GM18511 (cell line): ENCODE results near the gene MRPS31.

Source experiments
- ATAC-seq: cut with Tn5 transposase; IDR thresholded peaks from one replicate; pipeline ENCODE4 v1.9.1; 2021; ENCODE audit warnings: mild to moderate bottlenecking, moderate library complexity; ENCODE audit not compliant: unreplicated experiment

Gene MRPS31

DNA sequence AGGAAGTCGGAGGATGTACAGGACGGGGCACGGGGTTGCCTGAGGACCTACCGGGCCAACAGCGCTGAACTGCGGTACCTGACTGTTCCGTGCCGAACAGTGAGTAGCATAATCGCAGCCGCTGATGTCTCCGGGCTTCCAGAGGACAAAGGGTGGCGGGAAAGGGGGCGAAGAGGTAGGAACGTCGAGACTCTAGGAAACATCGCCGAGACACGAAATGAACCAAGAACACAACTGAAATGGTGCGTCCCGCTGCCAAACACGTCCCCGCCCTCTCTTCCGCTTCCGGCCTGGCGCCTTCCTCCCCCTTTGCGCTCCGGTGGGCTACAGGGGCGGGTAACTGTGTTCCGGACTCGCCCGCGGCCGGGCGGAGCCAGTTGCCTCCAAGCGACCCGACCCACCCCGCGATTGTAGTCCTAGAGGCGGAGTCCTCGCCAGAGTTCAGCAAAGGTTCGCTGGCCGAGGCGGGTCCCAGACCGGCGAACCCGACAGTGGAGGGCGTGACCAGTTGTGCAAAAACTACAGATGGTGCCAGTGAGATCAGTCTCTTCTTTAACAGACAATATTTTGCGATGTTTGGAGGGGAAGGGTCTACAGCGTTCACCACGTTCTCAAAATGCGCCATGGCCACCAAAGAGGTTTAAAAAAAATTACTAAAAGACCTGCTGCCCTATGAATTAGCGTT lies at the start of gene MRPS31:
Gene MRPS31 (minus strand): TSS at position 257 of the 685 bp plus-strand sequence. CDS start 54 bp downstream, at position 203.
- peak; percentile 99 for ATAC-seq

DNA sequence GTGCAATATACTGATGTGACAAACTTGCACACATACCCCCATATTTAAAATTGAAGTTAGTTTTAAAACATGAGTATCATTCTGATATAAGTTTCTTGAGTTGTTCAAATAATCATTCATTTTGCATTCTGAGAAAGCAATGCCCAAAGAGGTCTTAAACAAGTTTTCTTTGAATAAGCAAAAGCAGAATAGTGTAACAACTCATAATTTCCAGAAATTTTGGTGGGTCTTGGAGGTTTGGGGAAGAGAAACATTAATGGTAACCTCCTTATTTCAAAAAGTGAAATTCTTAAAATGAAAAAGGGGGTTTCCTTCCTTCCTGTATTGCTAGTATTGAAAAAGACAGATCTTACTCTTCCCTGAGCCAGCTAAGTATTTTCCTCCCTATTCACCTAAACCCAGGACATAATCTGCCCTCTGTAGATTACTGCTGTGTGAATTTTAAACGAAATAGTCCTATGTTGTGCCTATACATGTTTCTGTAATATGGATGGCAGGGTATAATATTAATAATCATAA lies 48.9 kb upstream of the MRPS31 start:
- no peak for ATAC-seq

DNA sequence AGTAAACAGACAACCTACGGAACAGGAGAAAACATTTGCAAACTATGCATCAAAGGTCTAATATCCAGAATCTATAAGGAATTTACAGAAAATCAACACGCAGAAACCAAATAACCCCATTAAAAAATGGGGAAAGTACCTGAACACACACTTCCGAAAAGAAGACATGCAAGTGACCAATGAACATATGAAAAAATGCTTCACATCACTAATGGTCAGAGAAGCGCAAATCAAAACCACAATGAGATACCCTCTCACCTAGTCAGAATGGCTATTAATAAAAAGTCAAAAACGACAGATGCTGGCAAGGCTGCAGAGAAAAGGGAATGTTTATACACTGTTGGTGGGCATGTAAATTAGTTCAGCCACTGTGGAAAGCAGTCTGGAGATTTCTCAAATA lies 47.9 kb upstream of the MRPS31 start:
- no peak for ATAC-seq

DNA sequence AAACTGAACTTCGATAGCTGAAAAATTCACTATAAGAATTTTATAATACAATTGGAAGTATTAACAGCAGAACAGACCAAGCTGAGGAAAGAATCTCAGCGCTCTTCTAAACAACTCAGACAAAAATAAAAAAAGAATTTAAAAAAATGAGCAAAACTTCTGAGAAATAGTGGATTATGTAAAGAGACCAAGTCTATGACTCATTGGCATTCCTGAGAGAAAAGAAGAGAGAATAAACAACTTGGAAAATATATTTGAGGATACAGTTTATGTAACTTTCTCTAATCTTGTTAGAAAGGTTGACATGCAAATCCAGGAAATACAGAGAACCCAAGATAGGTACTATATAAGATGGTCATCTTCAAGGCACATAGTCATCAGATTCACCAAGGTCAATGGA lies 43.8 kb upstream of the MRPS31 start:
- ATAC-seq: no peak

DNA sequence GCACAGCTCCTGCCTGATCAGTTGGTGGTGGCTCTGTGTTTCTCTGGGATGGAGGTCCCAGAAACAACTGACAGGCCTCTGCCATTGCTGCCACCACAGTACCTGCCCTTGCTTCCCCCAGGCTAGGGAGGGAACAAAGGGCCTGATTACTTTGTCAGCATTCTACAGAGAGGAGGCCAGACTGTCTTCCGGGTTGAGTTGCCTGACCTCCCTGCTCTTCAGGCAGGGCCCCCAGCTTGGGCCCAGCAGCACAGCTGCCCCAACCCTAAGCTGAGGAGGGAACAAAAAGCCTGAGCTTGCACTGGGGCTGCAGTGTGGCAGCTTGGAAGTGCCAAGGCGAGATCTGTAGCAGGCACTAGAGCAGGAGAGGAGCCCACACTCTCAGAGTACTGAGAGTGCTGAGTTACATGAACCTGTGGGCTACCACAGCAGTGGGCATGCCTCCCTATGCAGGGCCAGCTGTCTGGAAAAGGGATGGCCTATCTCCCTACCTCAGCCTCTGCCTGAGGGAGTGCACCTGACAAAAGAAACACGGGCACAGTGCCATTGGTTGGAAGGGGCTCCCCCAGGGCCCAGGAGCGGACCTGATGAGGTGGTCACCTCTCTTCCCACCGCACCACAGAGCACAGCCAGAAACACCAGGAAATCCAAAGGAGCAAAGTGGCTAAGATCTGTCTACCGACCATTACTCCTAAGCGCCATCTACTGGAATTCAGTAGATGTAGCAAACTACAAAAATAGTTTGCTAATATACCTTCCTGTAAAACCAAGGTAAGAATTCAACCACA lies 42.9 kb upstream of the MRPS31 start:
- no peak for ATAC-seq

DNA sequence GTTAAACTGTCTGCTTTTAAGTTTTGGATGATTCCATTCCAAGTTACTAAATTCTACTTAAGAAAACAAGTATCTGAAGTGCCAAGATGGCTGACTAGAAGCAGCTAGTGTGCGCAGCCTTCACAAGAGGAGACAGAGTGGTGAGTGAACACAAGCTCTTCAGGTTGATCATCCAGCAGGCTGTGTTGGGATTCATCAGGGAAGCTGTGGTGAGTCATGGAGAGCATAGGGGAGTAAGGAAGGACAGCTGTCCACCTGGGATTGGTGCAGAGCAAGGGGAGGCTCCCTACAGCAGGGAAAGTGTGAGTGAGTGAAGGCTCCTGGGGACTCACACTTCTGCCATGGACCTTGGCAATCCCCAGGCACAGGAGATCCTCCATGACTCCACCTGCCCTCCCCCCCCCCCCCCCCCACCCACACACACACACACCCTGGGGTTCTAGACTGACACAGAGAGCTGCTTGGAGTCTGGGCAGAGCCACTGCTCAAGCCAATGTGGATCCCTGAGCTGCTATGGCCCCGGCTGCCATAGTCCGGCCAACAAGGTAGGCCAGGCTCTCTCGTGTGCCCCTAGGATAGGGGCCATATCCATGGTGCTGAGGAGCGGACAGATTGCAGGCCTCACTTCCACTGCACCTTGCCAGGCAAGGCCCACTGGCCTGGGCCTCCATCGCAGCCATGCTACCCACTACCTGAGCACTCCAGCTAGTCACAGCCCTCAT lies 41.9 kb upstream of the MRPS31 start:
- no peak for ATAC-seq

DNA sequence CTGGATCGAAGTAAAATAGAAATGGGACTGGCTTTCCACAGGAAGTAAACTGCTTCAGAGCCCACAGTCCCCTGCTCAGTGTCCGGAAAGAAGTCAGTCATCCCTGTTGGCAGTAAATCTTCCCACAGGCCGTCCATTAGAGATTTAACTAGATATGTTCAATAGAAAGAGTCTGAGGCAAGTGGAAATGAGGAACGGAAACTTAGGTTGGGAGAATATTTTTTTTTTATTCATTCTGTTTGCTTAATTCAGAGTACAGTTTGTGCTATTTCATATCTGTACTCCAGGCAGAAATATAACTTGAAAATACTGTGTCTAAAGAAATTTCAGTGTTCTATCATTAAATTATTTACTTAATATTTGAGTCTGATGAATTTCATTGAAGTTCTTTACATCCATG lies 41.1 kb upstream of the MRPS31 start:
- ATAC-seq: no peak

DNA sequence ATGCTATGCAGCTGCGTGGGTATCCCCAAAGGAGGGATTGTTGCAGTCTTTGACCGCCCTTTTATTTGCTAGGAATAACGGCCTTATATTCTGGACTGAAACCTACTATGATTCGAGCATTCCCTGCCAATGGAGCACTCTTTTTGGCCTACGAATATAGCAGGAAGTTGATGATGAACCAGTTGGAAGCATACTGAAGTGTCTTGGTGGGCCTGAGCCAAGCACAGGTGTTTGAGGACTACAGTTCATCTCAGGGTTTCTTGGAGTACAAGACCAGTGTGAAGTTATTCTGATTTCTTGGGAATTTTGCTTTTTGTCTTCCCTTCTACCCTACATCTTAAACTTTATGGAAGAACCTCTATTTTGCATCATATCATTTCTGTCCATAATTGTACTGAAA lies 38.5 kb upstream of the MRPS31 start:
- ATAC-seq: no peak

DNA sequence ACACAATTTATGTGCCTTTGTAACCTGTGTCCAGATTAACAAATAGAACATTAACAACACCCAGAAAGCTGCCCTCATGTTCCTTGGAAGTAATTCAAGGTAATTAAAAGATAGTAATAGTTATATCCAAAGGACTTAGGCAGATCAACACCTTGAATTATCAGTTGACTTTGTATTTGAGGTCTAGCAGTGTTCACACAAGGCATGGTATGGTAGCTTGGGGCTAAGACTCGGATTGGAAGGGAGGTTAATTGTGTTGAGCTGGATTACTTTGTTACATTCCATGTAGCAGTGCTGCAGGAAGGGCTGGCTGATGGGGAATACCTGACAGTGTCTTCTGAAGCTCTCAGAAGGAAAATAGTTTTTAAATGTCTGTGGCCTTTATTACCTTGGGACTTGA lies 35.3 kb upstream of the MRPS31 start:
- ATAC-seq: no peak

DNA sequence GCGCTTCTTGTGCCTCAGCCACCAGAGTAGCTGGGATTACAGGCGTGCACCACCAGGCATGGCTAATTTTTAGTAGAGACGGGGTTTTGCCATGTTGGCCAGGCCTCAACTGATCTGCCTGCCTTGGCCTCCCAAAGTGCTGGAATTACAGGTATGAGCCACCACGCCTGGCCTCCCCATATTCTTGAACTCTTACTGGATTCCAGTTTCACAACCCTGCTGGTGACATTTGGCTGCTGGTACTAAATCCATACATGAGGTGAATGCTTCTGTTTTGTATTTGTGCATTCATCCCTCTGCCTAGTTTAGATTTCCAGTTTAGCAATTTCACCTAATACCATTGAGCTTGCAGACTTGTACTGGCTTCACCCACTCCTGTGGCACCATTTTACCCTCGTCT lies 32.3 kb upstream of the MRPS31 start:
- no peak for ATAC-seq

DNA sequence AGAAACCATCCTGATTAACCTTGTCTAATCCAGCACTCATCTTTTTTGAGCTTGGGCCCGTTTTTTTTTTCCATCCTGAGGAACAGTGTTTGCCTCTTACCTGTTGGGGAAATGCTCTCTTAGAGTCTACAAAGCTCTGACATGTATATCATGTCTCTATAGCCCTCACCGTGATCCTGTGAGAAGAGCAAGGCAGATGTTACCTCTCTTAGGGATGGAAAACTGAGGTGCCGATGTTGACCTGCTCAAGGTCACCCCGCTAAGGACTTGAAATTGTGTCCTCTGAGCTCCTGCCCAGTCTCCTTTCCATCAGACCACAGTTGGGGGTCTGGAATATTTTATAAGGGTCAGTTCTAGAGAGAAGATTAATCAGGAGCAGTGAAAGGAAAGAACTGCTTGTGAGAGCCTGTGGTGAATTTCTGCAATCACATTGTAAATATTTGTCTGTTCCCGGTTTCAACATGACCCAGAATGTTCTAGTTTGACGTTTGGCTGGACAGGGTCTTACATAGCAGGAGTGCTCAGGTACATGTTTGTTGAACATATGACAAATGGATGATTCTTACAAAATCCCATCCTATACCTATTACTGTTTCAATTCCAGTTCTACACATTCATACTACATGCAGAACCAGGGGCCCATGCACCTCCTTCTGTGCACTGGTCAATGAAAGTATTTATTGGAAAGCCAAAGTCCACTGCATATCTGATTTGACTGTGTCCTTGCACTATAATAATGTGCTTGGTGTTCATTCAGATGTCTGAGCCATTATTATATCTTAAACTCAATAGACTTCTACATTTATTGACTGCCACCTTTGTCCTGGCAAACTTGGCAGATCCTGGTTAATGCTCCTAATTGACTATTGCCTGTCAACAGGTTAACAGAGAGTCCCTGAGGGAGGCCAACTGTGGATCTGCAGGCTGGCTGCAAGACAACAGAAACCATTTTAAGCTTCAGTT lies 30.5 kb upstream of the MRPS31 start:
- no peak for ATAC-seq

DNA sequence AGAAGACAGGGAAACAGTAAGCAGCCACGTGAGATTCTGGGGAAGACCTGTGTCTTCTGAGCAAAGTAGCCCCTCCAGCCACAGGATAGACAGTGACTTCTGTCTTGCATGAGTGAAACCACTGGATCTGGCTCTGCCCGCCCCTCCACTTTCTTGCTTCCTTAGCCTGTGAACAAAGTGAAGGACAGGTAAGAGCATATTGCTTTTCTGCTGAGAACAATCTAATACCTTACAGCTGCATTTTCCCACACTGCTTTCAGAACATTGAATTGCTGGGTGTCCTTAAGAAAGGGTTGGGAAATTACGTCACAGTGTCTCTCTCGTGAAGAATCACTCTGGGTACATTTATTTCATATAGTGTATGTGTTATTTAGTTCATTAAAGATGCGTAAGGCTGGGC lies 29.6 kb upstream of the MRPS31 start:
- ATAC-seq: no peak

DNA sequence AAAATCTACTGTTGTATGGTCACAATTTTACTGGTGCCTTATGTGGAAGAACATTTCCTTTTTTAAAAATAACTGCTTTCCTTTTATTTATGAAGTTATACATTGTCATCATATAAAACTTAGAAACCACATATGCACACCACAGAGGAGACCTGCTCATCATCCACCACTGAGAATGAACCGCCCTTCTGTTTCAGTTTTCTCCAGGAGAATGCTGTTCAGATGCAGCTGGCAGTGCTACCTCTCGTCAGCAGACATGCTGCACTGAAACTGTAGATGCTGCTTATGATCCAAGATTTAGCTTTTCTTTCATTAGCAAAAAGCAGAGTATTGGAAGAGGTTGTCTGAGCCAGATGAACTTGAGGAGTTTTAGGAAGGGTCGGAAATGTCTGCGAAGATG lies 28.5 kb upstream of the MRPS31 start:
- no peak for ATAC-seq

DNA sequence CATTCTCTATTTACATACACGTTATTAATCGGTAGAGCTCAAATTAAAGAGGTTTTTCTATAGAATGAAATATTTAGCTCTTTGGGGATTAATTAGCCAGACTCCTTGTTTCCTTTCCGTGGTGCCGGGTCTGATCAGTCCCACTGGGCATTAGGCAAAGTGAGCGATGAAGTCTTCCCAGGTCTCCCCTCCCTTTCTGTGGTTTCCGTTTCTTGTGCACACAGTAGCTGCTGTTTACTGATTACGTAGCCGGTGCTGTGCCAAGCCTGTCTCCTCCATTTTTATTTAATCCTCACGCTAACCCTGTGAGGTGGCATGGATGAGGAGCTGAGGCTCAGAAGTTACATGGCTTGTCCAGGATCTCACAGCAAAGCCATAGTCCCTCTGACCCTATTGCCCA lies 27.4 kb upstream of the MRPS31 start:
- ATAC-seq: no peak

DNA sequence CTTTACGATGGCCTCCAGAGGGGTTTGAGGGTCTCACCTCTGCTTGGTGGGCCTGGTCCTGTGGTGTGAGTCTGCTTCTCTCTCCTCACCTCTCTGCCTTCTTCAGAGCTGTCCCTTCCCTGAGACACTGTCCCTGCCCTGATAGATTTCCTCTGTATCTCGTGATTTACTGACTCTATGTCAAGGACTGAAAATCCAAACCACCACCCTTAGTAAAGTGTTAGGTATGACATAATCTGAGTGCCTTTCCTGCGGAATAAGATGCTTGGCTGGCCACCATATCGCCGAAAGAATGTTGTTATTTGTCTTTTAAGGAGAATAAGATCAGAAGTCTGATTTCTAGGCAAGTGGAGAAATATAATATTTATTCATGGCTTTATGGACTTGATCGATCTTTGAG lies 25.7 kb upstream of the MRPS31 start:
- ATAC-seq: no peak

DNA sequence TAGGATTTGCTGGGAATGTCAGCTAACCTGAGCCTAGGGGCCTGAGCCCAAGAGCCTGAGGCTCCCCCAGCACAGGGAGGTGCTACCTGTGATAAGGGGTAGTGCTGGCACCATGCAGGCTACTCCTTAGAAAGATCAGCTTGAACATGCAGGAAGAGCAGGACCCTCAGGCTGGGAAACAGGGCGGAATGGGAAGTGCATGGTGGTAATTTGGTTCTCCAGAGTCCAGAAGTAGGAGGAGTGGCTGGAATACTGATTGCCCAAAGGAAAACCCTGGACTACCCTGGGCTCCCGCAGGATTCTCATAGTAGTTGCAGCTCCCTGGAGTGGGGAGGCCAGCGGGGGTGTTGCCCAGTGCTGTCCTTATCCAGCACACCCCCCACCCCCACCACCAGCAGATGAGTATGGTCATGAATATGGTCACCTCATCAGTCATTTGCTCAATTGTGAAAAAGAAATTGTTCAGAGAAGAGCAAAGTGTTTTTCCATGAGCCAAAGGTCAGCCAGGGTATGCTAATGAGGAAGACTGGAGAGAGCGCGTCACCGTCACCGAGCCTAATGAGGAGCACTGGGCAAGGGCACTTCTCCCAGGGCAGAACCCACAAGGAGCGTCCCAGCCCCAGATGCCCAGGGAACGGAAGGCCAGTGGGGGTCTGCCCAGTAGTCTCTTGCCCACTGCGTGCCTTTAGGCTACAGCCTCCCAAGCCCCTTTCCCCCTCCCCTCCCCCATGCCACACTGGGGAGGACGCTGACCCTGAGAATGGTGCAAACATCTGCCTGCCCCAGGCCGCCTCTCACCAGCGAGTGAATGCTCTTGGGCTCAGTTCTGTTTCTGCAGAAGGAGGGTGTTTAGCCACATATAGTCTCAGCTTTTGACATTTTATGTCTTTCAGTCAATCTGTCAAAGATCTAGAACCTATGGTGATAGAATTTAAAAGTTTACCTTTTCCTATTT lies 23.7 kb upstream of the MRPS31 start:
- ATAC-seq: no peak

DNA sequence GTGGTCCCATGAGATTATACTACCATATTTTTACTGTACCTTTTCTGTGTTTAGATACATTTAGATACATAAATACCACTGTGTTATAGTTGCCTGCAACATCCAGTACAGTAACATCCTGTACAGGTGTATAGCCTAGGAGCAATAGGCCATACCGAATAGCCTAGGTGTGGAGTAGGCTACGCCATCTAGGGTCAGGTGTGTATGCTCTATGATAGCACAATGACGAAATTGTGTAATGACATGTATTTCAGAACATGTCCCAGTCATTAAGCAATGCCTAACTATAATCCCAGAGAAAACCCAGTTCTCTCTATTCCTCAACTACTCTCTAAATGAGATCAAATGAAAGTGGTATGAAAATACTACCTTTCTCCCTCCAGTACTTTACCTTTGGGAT lies 22.3 kb upstream of the MRPS31 start:
- no peak for ATAC-seq

DNA sequence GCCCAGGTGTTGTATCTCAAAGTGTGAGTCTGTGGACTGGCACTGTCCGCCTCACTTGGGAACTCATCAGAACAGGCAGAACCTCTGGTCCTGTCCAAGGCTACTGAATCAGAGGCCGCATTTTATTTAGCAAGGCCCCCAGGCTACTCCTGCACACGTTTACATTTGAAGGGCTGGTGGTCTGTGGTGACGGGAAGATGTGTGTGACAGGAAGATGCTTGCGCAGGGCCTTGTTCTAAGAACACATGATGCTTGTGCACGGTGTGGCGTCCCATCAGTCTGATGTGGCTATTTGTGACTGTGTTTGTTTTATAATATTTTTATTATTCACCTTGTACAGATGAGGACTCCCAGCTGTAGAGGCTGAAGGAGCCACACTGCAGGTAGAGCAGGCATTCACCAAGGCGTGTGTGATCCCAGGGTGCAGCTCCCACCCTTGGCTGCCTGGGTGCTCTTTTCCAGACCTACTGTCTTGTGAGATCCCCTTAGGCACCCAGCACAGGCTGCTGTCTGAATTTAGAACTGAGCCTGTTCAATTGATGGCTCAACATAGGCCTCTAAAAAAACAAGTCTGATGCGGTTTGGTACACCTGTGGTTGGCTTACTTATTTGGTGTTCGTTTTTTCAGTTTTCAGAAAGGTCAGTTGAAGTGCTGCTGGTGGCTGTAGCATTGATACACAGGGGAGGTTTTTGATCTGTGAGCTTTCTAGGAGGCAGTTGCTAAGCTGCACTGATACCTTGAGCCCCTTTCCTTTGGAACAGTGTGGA lies 21.5 kb upstream of the MRPS31 start:
- ATAC-seq: no peak

DNA sequence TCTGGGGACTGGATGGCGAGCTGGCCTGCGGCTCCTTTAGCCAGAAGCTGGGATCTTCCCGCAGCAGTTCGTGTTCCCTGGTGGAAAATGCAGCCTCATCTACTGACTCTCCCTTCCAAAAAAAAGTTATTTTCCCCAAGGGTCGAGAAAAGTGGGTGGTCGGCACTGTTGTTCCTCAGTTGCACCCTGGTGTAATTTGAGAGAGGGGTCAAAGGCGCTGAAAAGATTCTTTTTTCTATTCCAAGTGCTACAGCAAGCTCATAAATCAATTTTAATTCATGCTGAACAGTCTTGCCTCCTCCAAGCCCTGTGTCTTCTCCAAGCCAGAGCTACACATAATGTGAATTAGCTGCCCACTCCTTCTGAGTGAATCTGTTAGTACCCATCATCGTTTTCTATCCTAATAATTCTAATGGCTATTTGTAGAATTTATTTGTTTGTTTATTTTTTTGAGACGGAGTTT lies 19.2 kb upstream of the MRPS31 start:
- ATAC-seq: no peak
